H9 (cell line): ENCODE results near the gene DUT. TPM values are rescaled to one million over a fixed set of nuclear protein-coding genes. Genes with fewer than 3 reads are reported as not detected.

Source experiments
- DNase-seq: peaks from one replicate; pipeline ENCODE4 v3.0.0-alpha.2; 2017
- H2AFZ ChIP-seq: one replicate; pipeline ENCODE4 v1.6.1; 2013; ENCODE audit warnings: mild to moderate bottlenecking, low read length, control low read depth, moderate library complexity
- H2AK5ac ChIP-seq: 2 replicates; pipeline ENCODE4 v1.6.1; 2013; ENCODE audit warnings: low read length, control low read depth, mixed read lengths; ENCODE audit not compliant: insufficient read length
- H2BK120ac ChIP-seq: one replicate; pipeline ENCODE4 v1.6.1; 2013; ENCODE audit warnings: low read depth, mild to moderate bottlenecking, low read length, control low read depth, inconsistent platforms; ENCODE audit not compliant: poor library complexity, severe bottlenecking
- H2BK12ac ChIP-seq: 2 replicates; pipeline ENCODE4 v1.6.1; 2013; ENCODE audit warnings: low read length, control low read depth, mixed read lengths, low read depth; ENCODE audit not compliant: insufficient read length
- H2BK15ac ChIP-seq: 2 replicates; pipeline ENCODE4 v1.6.1; 2013; ENCODE audit warnings: low read depth, low read length, control low read depth
- H2BK20ac ChIP-seq: one replicate; pipeline ENCODE4 v1.6.1; 2013; ENCODE audit warnings: low read depth, mild to moderate bottlenecking, low read length, control low read depth, inconsistent platforms; ENCODE audit not compliant: poor library complexity, severe bottlenecking
- H2BK5ac ChIP-seq: 2 replicates; pipeline ENCODE4 v1.6.1; 2013; ENCODE audit warnings: low read length, control low read depth, mixed read lengths; ENCODE audit not compliant: insufficient read length
- H3K14ac ChIP-seq: 2 replicates; pipeline ENCODE4 v1.6.1; 2013; ENCODE audit warnings: low read length, control low read depth; ENCODE audit not compliant: insufficient read depth
- H3K18ac ChIP-seq: 2 replicates; pipeline ENCODE4 v1.6.1; 2013; ENCODE audit warnings: low read depth, mild to moderate bottlenecking, mixed read lengths, low read length, control low read depth; ENCODE audit not compliant: insufficient read length
- H3K23ac ChIP-seq: 2 replicates; pipeline ENCODE4 v1.6.1; 2013; ENCODE audit warnings: low read length, control low read depth, mixed read lengths, low read depth; ENCODE audit not compliant: insufficient read length
- H3K23me2 ChIP-seq: 2 replicates; pipeline ENCODE4 v1.6.1; 2013; ENCODE audit warnings: low read depth, mild to moderate bottlenecking, mixed read lengths, low read length, control low read depth; ENCODE audit not compliant: insufficient read length, poor library complexity, severe bottlenecking
- H3K27ac ChIP-seq: 2 replicates; pipeline ENCODE4 v1.5.1; 2013; ENCODE audit warnings: low read length, control low read depth, mixed read lengths, low read depth; ENCODE audit not compliant: insufficient read length
- H3K27me3 ChIP-seq: 2 replicates; pipeline ENCODE4 v1.6.1; 2013; ENCODE audit warnings: low read length, control low read depth, inconsistent platforms; ENCODE audit not compliant: insufficient read depth
- H3K4ac ChIP-seq: 2 replicates; pipeline ENCODE4 v1.6.1; 2013; ENCODE audit warnings: low read depth, mild to moderate bottlenecking, control low read depth, inconsistent platforms, low read length, moderate library complexity
- H3K4me1 ChIP-seq: 2 replicates; pipeline ENCODE4 v1.6.1; 2013; ENCODE audit warnings: low read length, control low read depth, inconsistent platforms; ENCODE audit not compliant: insufficient read depth
- H3K4me2 ChIP-seq: 2 replicates; pipeline ENCODE4 v1.6.1; 2013; ENCODE audit warnings: low read length, control low read depth, mixed read lengths; ENCODE audit not compliant: insufficient read length, insufficient read depth
- H3K56ac ChIP-seq: 2 replicates; pipeline ENCODE4 v1.6.1; 2013; ENCODE audit warnings: low read depth, mild to moderate bottlenecking, mixed read lengths, low read length, control low read depth; ENCODE audit not compliant: insufficient read length
- H3K79me1 ChIP-seq: 2 replicates; pipeline ENCODE4 v1.6.1; 2013; ENCODE audit warnings: low read depth, mild to moderate bottlenecking, moderate library complexity, low read length, control low read depth, inconsistent platforms; ENCODE audit not compliant: insufficient read depth, poor library complexity, severe bottlenecking
- H3K79me2 ChIP-seq: 2 replicates; pipeline ENCODE4 v1.6.1; 2013; ENCODE audit warnings: low read length, control low read depth, inconsistent platforms; ENCODE audit not compliant: insufficient read depth
- H3K9ac ChIP-seq: 2 replicates; pipeline ENCODE4 v1.6.1; 2013; ENCODE audit warnings: low read length, control low read depth, mixed read lengths; ENCODE audit not compliant: insufficient read length; ENCODE audit errors: extremely low read depth
- H3K9me3 ChIP-seq: one replicate; pipeline ENCODE4 v1.6.1; 2013; ENCODE audit warnings: low read depth, low read length, inconsistent platforms; ENCODE audit not compliant: control insufficient read depth
- H3T11ph ChIP-seq: one replicate; pipeline ENCODE4 v1.6.1; 2013; ENCODE audit warnings: mild to moderate bottlenecking, low read length, control low read depth, inconsistent platforms
- H4K20me1 ChIP-seq: one replicate; pipeline ENCODE4 v1.6.1; 2013; ENCODE audit not compliant: control insufficient read depth, insufficient read length, insufficient read depth
- H4K5ac ChIP-seq: 2 replicates; pipeline ENCODE4 v1.6.1; 2013; ENCODE audit warnings: low read depth, mild to moderate bottlenecking, mixed read lengths, low read length, control low read depth; ENCODE audit not compliant: insufficient read length
- H4K8ac ChIP-seq: replicated peaks from 2 replicates; pipeline ENCODE4 v1.6.1; 2013; ENCODE audit warnings: low read length, control low read depth, mixed read lengths, low read depth; ENCODE audit not compliant: insufficient read length
- H4K91ac ChIP-seq: 2 replicates; pipeline ENCODE4 v1.6.1; 2013; ENCODE audit warnings: low read depth, mild to moderate bottlenecking, moderate library complexity, mixed read lengths, low read length, control low read depth; ENCODE audit not compliant: insufficient read length
- H3K27ac Mint-ChIP-seq, 3 experiments: 2 replicates in 2 of 3; 3 replicates in 1 of 3; pipeline ENCODE4 v1.8.0; 2020 to 2021; ENCODE audit warnings: mixed read lengths in 3 of 3, mild to moderate bottlenecking in 1 of 3, moderate library complexity in 1 of 3
- H3K27me3 Mint-ChIP-seq: 2 replicates; pipeline ENCODE4 v1.8.0; 2021; ENCODE audit warnings: low read depth, mild to moderate bottlenecking, moderate library complexity, mixed read lengths
- H3K36me3 Mint-ChIP-seq, 3 experiments: 2 replicates in 2 of 3; 3 replicates in 1 of 3; pipeline ENCODE4 v1.8.0; 2020 to 2021; ENCODE audit warnings: low read depth in 3 of 3, mixed read lengths in 3 of 3; ENCODE audit not compliant: insufficient read depth in 1 of 3
- H3K4me1 Mint-ChIP-seq, 2 experiments: 2 replicates each; pipeline ENCODE4 v1.8.0; 2020; ENCODE audit warnings: mixed read lengths in 2 of 2
- H3K4me3 Mint-ChIP-seq, 2 experiments: 2 replicates in 1 of 2; 3 replicates in 1 of 2; pipeline ENCODE4 v1.8.0; 2020 to 2021; ENCODE audit warnings: mild to moderate bottlenecking in 2 of 2, mixed read lengths in 2 of 2, moderate library complexity in 1 of 2
- H3K9me3 Mint-ChIP-seq, 2 experiments: 2 replicates in 1 of 2; 3 replicates in 1 of 2; pipeline ENCODE4 v1.8.0; 2020; ENCODE audit warnings: mild to moderate bottlenecking in 2 of 2, mixed read lengths in 2 of 2, moderate library complexity in 1 of 2
- WGBS: extraction: QIAGEN DNeasy Blood & Tissue Kit; methylation state at CpG from one replicate; pipeline ENCODE4 v1.1.7; 2013; ENCODE audit warnings: missing lambda C conversion rate, low lambda C conversion rate, mixed read lengths; ENCODE audit not compliant: insufficient read length; ENCODE audit errors: extremely low coverage; 5-methylcytosine and 5-hydroxymethylcytosine counted together
- total RNA-seq: library from RNA; stranded (reverse); gene quantifications from 2 replicates; pipeline ENCODE4 v1.2.1, GENCODE V29; 2021
- TF ChIP-seq, protein P1 (sequence below): fragments of 200-600 bp; sonication (generic); conservative IDR thresholded peaks from 3 replicates; pipeline ENCODE4 v1.8.0; 2021; ENCODE audit warnings: antibody characterized with exemption, mild to moderate bottlenecking

DUT gene
- total RNA-seq, 1 experiment from 2014 or later = 137 TPM

- DNase-seq = no peak
- Mint-ChIP-seq H3K4me1 (peaks cover 21 to 22% of the 10 kb centered on the region in 2 experiments), H3K9me3 (no peaks in the 10 kb centered on the region), H3K27me3 (no peaks in the 10 kb centered on the region), H3K36me3 (no peaks in the 10 kb centered on the region), H3K4me3 (no peak overlapping the region), H3K27ac (no peak overlapping the region)
- H3K4ac ChIP-seq = no peak overlapping the region
- H3K4me2 ChIP-seq = no peak overlapping the region
- no peak overlapping the region for H2BK5ac ChIP-seq
- no peak overlapping the region for H2BK20ac ChIP-seq
- no peak overlapping the region for H4K8ac ChIP-seq
- H3K14ac ChIP-seq = no peak overlapping the region
- H3K23ac ChIP-seq = no peak overlapping the region
- peaks cover 6% of the 10 kb centered on the region; the same call in 1 of the 2 replicates for H3K4me1 ChIP-seq
- no peaks in the 10 kb centered on the region for H3K9me3 ChIP-seq
- no peak overlapping the region for H3K27ac ChIP-seq
- H3K56ac ChIP-seq = no peak overlapping the region
- TF ChIP-seq, protein P1, sequence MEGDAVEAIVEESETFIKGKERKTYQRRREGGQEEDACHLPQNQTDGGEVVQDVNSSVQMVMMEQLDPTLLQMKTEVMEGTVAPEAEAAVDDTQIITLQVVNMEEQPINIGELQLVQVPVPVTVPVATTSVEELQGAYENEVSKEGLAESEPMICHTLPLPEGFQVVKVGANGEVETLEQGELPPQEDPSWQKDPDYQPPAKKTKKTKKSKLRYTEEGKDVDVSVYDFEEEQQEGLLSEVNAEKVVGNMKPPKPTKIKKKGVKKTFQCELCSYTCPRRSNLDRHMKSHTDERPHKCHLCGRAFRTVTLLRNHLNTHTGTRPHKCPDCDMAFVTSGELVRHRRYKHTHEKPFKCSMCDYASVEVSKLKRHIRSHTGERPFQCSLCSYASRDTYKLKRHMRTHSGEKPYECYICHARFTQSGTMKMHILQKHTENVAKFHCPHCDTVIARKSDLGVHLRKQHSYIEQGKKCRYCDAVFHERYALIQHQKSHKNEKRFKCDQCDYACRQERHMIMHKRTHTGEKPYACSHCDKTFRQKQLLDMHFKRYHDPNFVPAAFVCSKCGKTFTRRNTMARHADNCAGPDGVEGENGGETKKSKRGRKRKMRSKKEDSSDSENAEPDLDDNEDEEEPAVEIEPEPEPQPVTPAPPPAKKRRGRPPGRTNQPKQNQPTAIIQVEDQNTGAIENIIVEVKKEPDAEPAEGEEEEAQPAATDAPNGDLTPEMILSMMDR = no peak
- no peak overlapping the region for H2AFZ ChIP-seq
- no peaks in the 10 kb centered on the region for H4K20me1 ChIP-seq
- H2BK12ac ChIP-seq = no peak overlapping the region
- no peak overlapping the region for H3K9ac ChIP-seq
- no peaks in the 10 kb centered on the region for H3K23me2 ChIP-seq
- H3K18ac ChIP-seq = no peak overlapping the region
- no peaks in the 10 kb centered on the region for H3K27me3 ChIP-seq
- H4K5ac ChIP-seq = no peak overlapping the region
- H2BK120ac ChIP-seq = no peak overlapping the region
- no peak overlapping the region for H3T11ph ChIP-seq
- H4K91ac ChIP-seq = no peak overlapping the region
- no peak overlapping the region for H2BK15ac ChIP-seq
- 100% methylated on average over 1 of the region's 2 CpGs for WGBS
- no peak overlapping the region for H2AK5ac ChIP-seq
- no peaks in the 10 kb centered on the region for H3K79me2 ChIP-seq
- H3K79me1 ChIP-seq = no peaks in the 10 kb centered on the region
These were observed 41.6 kb upstream of the DUT start for GRCh38 chr15:48289628-48290027.
